Rectal smooth muscle tissue (tissue), 1 donor: ENCODE data around the gene CBARP.

ENCODE experiments used
- H3K27ac ChIP-seq: one replicate; pipeline ENCODE4 v1.7.0; 2013; ENCODE audit warnings: low read depth, low read length, inconsistent platforms
- H3K27me3 ChIP-seq: one replicate; pipeline ENCODE4 v1.7.0; 2013; ENCODE audit warnings: low read length; ENCODE audit not compliant: control insufficient read depth, insufficient read depth
- H3K36me3 ChIP-seq: one replicate; pipeline ENCODE4 v1.7.0; 2013; ENCODE audit warnings: low read length; ENCODE audit not compliant: control insufficient read depth, insufficient read depth
- H3K4me1 ChIP-seq: one replicate; pipeline ENCODE4 v1.7.0; 2013; ENCODE audit warnings: low read length; ENCODE audit not compliant: control insufficient read depth, insufficient read depth
- H3K4me3 ChIP-seq: one replicate; pipeline ENCODE4 v1.7.0; 2013; ENCODE audit warnings: low read length
- H3K9ac ChIP-seq: one replicate; pipeline ENCODE4 v1.7.0; 2013; ENCODE audit warnings: low read length

The CBARP gene

GRCh38 chr19:1258707-1259205 is 21.0 kb upstream of the CBARP start:
- Histone ChIP-seq H3K36me3 (peaks cover 22% of the 10 kb centered on the region), H3K27me3 (no peaks in the 10 kb centered on the region), H3K9ac (no peak overlapping the region), H3K27ac (peak overlapping the region; percentile 76), H3K4me1 (peaks cover 28% of the 10 kb centered on the region), H3K4me3 (no peak overlapping the region)

GRCh38 chr19:1258163-1258492 is 20.3 kb upstream of the CBARP start:
- Histone ChIP-seq H3K4me1 (peaks cover 33% of the 10 kb centered on the region), H3K27me3 (no peaks in the 10 kb centered on the region), H3K9ac (no peak overlapping the region), H3K4me3 (no peak overlapping the region), H3K27ac (no peak overlapping the region), H3K36me3 (peaks cover 22% of the 10 kb centered on the region)

- no peak overlapping the region for H3K9ac ChIP-seq
- H3K27ac ChIP-seq: no peak overlapping the region
- H3K4me3 ChIP-seq: no peak overlapping the region
- no peaks in the 10 kb centered on the region for H3K27me3 ChIP-seq
- H3K36me3 ChIP-seq: peaks cover 22% of the 10 kb centered on the region
- peaks cover 33% of the 10 kb centered on the region for H3K4me1 ChIP-seq
These were observed 19.8 kb upstream of the CBARP start for GRCh38 chr19:1257475-1258162.

GRCh38 chr19:1256646-1257474 is 19.1 kb upstream of the CBARP start:
- no peak overlapping the region for H3K4me3 ChIP-seq
- H3K9ac ChIP-seq: no peak overlapping the region
- H3K4me1 ChIP-seq: peaks cover 32% of the 10 kb centered on the region
- peak overlapping the region; percentile 34 for H3K27ac ChIP-seq
- H3K27me3 ChIP-seq: no peaks in the 10 kb centered on the region
- H3K36me3 ChIP-seq: peaks cover 22% of the 10 kb centered on the region

- H3K36me3 ChIP-seq: peaks cover 28% of the 10 kb centered on the region
- H3K4me3 ChIP-seq: no peak overlapping the region
- H3K4me1 ChIP-seq: peaks cover 29% of the 10 kb centered on the region
- H3K9ac ChIP-seq: peak overlapping the region; percentile 10
- peak overlapping the region; percentile 100 for H3K27ac ChIP-seq
- no peaks in the 10 kb centered on the region for H3K27me3 ChIP-seq
These were observed 17.7 kb upstream of the CBARP start for GRCh38 chr19:1255186-1256161.

GRCh38 chr19:1254530-1255185 is 16.9 kb upstream of the CBARP start:
- Histone ChIP-seq H3K36me3 (peaks cover 28% of the 10 kb centered on the region), H3K4me3 (no peak overlapping the region)

GRCh38 chr19:1254081-1254527 is 16.3 kb upstream of the CBARP start:
- H3K27me3 ChIP-seq: no peaks in the 10 kb centered on the region
- peak overlapping the region; percentile 54 for H3K4me3 ChIP-seq
- peaks cover 28% of the 10 kb centered on the region for H3K36me3 ChIP-seq
- no peak overlapping the region for H3K9ac ChIP-seq
- H3K4me1 ChIP-seq: peaks cover 27% of the 10 kb centered on the region
- peak overlapping the region; percentile 100 for H3K27ac ChIP-seq

More at GRCh38 chr19:1254530-1255185, 16.9 kb upstream of the CBARP start:
- Histone ChIP-seq H3K4me1 (peaks cover 27% of the 10 kb centered on the region), H3K27me3 (no peaks in the 10 kb centered on the region), H3K27ac (peak overlapping the region; percentile 100), H3K9ac (peak overlapping the region; percentile 10)

GRCh38 chr19:1253514-1254080 is 15.8 kb upstream of the CBARP start:
- peaks cover 27% of the 10 kb centered on the region for H3K4me1 ChIP-seq
- peaks cover 28% of the 10 kb centered on the region for H3K36me3 ChIP-seq
- no peaks in the 10 kb centered on the region for H3K27me3 ChIP-seq
- H3K4me3 ChIP-seq: peak overlapping the region; percentile 54
- H3K27ac ChIP-seq: peak overlapping the region; percentile 100
- H3K9ac ChIP-seq: peak overlapping the region; percentile 45

- no peaks in the 10 kb centered on the region for H3K27me3 ChIP-seq
- peak overlapping the region; percentile 77 for H3K4me3 ChIP-seq
- H3K9ac ChIP-seq: peak overlapping the region; percentile 45
- peaks cover 29% of the 10 kb centered on the region for H3K4me1 ChIP-seq
- peaks cover 28% of the 10 kb centered on the region for H3K36me3 ChIP-seq
- peak overlapping the region; percentile 100 for H3K27ac ChIP-seq
These were observed 15.2 kb upstream of the CBARP start for GRCh38 chr19:1252821-1253513.

GRCh38 chr19:1252221-1252820 is 14.5 kb upstream of the CBARP start:
- peak overlapping the region; percentile 86 for H3K9ac ChIP-seq
- H3K4me3 ChIP-seq: peak overlapping the region; percentile 77
- peak overlapping the region; percentile 100 for H3K27ac ChIP-seq
- H3K4me1 ChIP-seq: peaks cover 31% of the 10 kb centered on the region
- H3K27me3 ChIP-seq: no peaks in the 10 kb centered on the region
- peaks cover 28% of the 10 kb centered on the region for H3K36me3 ChIP-seq
